Upper lobe of right lung (tissue), 1 donor: ENCODE data around the gene NOL12. TPM values are rescaled to one million over a fixed set of nuclear protein-coding genes. Genes with fewer than 3 reads are reported as not detected.
A peak's percentile ranks its signal among the peaks of the same experiment; 100 is the strongest.
"Not testable (repeated sequence)": the region's sequence is repeated elsewhere in the genome, so short reads cannot be mapped to it uniquely, and the experiment has no call there.

ENCODE experiments used
- ATAC-seq: fragments of 200-7000 bp; cut with Tn5 transposase; one replicate; pipeline ENCODE4 v1.9.1; 2020; ENCODE audit warnings: mild to moderate bottlenecking, moderate library complexity
- DNase-seq: peaks from one replicate; pipeline ENCODE4 v3.0.0-alpha.2; 2020
- H3K27ac ChIP-seq: fragments of 200-600 bp; one replicate; pipeline ENCODE4 v1.8.0; 2022
- H3K27me3 ChIP-seq: fragments of 200-600 bp; one replicate; pipeline ENCODE4 v1.8.0; 2022; ENCODE audit warnings: mild to moderate bottlenecking
- H3K36me3 ChIP-seq: fragments of 200-600 bp; one replicate; pipeline ENCODE4 v1.8.0; 2022
- H3K4me1 ChIP-seq: fragments of 200-600 bp; one replicate; pipeline ENCODE4 v1.8.0; 2022
- H3K4me3 ChIP-seq: fragments of 200-600 bp; one replicate; pipeline ENCODE4 v1.8.0; 2022; ENCODE audit warnings: mild to moderate bottlenecking
- H3K9me3 ChIP-seq: fragments of 200-600 bp; one replicate; pipeline ENCODE4 v1.8.0; 2022
- CTCF ChIP-seq: fragments of 200-600 bp; IDR thresholded peaks from one replicate; pipeline ENCODE4 v1.8.0; 2022; ENCODE audit warnings: antibody characterized with exemption
- intact Hi-C: fragments of 100-400 bp; cut with DNase I; formaldehyde crosslinking; loops from one replicate; pipeline ENCODE4 v1.11.0; 2022
- total RNA-seq: library from RNA; stranded (reverse); fragmentation: NEBNext Ultra II Directional; extraction: Animal tissue kit (Norgen Biotek cat#: 25700); gene quantifications from one replicate; pipeline ENCODE4 v1.2.1, GENCODE V29; 2021
- donor health status: DM: no; HTN: yes; CAD: no; lungs with severe emphysema.

Gene NOL12
- total RNA-seq, 1 donor from 2014 or later = 21.6 TPM

GRCh38 chr22:37690407-37690806 is 4.3 kb downstream of the NOL12 start:
- no peaks in the 10 kb centered on the region for H3K27me3 ChIP-seq
- DNase-seq (no peak), ATAC-seq (no peak)
- H3K4me3 ChIP-seq = no peak overlapping the region
- intact Hi-C loops = no loop called here
- peaks cover 12% of the 10 kb centered on the region for H3K4me1 ChIP-seq
- H3K36me3 ChIP-seq = peaks cover 48% of the 10 kb centered on the region
- TF ChIP-seq CTCF = no peak
- H3K9me3 ChIP-seq = no peaks in the 10 kb centered on the region
- no peak overlapping the region for H3K27ac ChIP-seq

GRCh38 chr22:37690901-37691504 is 4.9 kb downstream of the NOL12 start:
- peaks cover 48% of the 10 kb centered on the region for H3K36me3 ChIP-seq
- H3K9me3 ChIP-seq = no peaks in the 10 kb centered on the region
- no peak for DNase-seq
- no peak for ATAC-seq
- intact Hi-C loops = no loop called here
- no peaks in the 10 kb centered on the region for H3K27me3 ChIP-seq
- no peak overlapping the region for H3K4me3 ChIP-seq
- no peak for TF ChIP-seq CTCF
- peaks cover 13% of the 10 kb centered on the region for H3K4me1 ChIP-seq
- no peak overlapping the region for H3K27ac ChIP-seq

GRCh38 chr22:37692627-37693285 is 6.6 kb downstream of the NOL12 start:
- no peak overlapping the region for H3K27ac ChIP-seq
- no peak for ATAC-seq
- H3K4me3 ChIP-seq = no peak overlapping the region
- peaks cover 48% of the 10 kb centered on the region for H3K36me3 ChIP-seq
- H3K27me3 ChIP-seq = no peaks in the 10 kb centered on the region
- H3K9me3 ChIP-seq = no peaks in the 10 kb centered on the region
- intact Hi-C loops = no loop called here
- TF ChIP-seq CTCF = no peak
- no peak for DNase-seq
- H3K4me1 ChIP-seq = peaks cover 14% of the 10 kb centered on the region

- intact Hi-C loops, H3K9me3 ChIP-seq, DNase-seq, H3K4me3 ChIP-seq, H3K27me3 ChIP-seq, ATAC-seq, H3K27ac ChIP-seq: not testable (repeated sequence)
- Histone ChIP-seq H3K4me1 (peaks cover 12% of the 10 kb centered on the region), H3K36me3 (peaks cover 35% of the 10 kb centered on the region)
These were observed 8.0 kb downstream of the NOL12 start for GRCh38 chr22:37694131-37694530.

- H3K27ac ChIP-seq, intact Hi-C loops, DNase-seq, ATAC-seq, H3K27me3 ChIP-seq, H3K9me3 ChIP-seq: not testable (repeated sequence)
- peaks cover 15% of the 10 kb centered on the region for H3K4me1 ChIP-seq
- H3K36me3 ChIP-seq = peaks cover 24% of the 10 kb centered on the region
- H3K4me3 ChIP-seq = peak overlapping the region; percentile 28
These were observed 10.1 kb downstream of the NOL12 start for GRCh38 chr22:37696260-37696656.

- Histone ChIP-seq H3K27ac (no peak within 1 kb of the TSS), H3K4me3 (peak within 1 kb of the TSS; percentile 28), H3K27me3 (no peaks in the 10 kb centered on the region), H3K9me3 (no peaks in the 10 kb centered on the region), H3K36me3 (peaks cover 18% of the 10 kb centered on the region), H3K4me1 (peaks cover 20% of the 10 kb centered on the region)
- ATAC-seq (peak; percentile 98), DNase-seq (peak; percentile 97)
- intact Hi-C loops = no loop called here
- peak; percentile 54 for TF ChIP-seq CTCF
These were observed 10.8 kb downstream of the NOL12 start, which contains the start of gene TRIOBP for GRCh38 chr22:37696657-37697537. Gene TRIOBP (plus strand): TSS chr22:37697048. CDS start chr22:37701366, 4,318 bp downstream.
